ENCODE measurements around the gene DNAH5. TPM values are rescaled to one million over a fixed set of nuclear protein-coding genes. Genes with fewer than 3 reads are reported as not detected.

DNAH5 gene
- total RNA-seq, 5 donors from 2014 or later (not counting 1 experiment from before 2014, with no cell fraction given): 0.03 TPM; not detected in 4

DNA sequence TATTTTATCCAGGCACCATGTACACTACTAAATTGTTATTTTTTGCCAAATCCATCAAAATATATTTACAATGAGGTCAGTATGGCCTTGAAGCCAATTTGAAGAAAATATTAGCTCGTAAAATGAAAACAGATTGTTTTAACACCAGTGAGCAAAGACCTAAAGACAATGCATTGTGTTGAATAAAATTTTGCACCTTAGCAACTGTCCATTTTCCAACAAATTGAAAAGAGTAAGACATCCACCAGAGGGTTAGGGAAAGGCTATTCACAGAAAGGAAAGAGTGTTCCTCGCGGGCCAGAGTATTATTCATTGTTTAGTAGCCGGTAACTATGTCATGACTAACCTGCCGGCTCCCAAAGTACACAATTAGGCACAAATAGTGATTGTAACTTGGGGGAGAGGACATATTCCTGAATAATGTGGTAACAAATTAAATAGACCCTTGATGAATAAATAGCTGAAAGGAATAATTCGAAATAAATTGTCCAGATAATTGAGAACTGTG lies 213.3 kb downstream of the DNAH5 start:
- no peak overlapping the region for H3K4me3 Mint-ChIP-seq
- no peaks in the 10 kb centered on the region for H3K4me1 ChIP-seq (ENCODE audit: control insufficient read depth in 1 of 2, extremely low read depth in 1 of 2, insufficient read depth in 2 of 2, low read length in 2 of 2)
- H3K9me3 Mint-ChIP-seq: peaks cover under 1 to 26% (median 5%) of the 10 kb centered on the region in 3 donors
- no peaks in the 10 kb centered on the region for H3K36me3 ChIP-seq (ENCODE audit: control insufficient read depth in 2 of 2, extremely low read depth in 1 of 2, insufficient read depth in 1 of 2, low read length in 1 of 2)
- no peaks in the 10 kb centered on the region for H3K36me3 Mint-ChIP-seq
- H3K27me3 ChIP-seq (replicated peaks in 1 of 2; ENCODE audit: control insufficient read depth in 2 of 2, extremely low read depth in 1 of 2, insufficient read depth in 2 of 2, low read length in 1 of 2): no peaks in the 10 kb centered on the region
- 100% methylated on average over 1 of the region's 6 CpGs for WGBS (ENCODE audit: insufficient coverage)
- H3K27ac ChIP-seq (ENCODE audit: low read length): no peak overlapping the region
- H3K4me3 ChIP-seq (ENCODE audit: control insufficient read depth in 1 of 2, extremely low read depth in 1 of 2, low read length in 1 of 2): no peak overlapping the region
- H3K9me3 ChIP-seq: no peaks in the 10 kb centered on the region
- ChIA-PET CTCF (no interaction called here), POLR2A (no interaction called here)
- no peak overlapping the region for H3K27ac Mint-ChIP-seq
- H3K4me1 Mint-ChIP-seq: no peaks in the 10 kb centered on the region
- ATAC-seq (replicated peaks in 1 of 4): no peak
- H3K27me3 Mint-ChIP-seq: no peaks in the 10 kb centered on the region
- DNase-seq: no peak

DNA sequence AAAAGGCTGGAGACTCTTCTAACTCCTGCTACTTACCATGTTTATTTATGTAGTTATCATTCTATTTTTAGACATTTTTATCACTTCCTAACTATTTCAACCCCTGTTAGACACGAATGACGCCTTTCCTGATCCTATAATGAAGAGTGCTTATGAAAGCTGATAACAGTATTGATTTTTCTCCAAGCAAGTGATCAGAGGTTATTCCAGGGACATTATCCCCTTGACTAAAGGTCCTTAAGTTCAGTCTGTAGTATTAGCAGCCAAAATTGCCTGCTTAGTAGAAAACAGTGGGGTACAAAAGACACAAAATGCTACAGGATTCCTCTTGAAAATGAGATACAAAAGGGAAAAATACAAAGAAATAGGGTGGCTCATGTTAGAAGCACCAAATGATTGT lies 235.6 kb downstream of the DNAH5 start:
- ATAC-seq (replicated peaks in 1 of 4): no peak
- Mint-ChIP-seq H3K9me3 (peaks cover 10 to 23% (median 14%) of the 10 kb centered on the region in 3 donors), H3K4me1 (no peaks in the 10 kb centered on the region), H3K27me3 (no peaks in the 10 kb centered on the region), H3K4me3 (no peak overlapping the region), H3K27ac (no peak overlapping the region), H3K36me3 (no peaks in the 10 kb centered on the region)
- WGBS (ENCODE audit: insufficient coverage): no CpG with 5 or more reads among the region's 2 CpGs
- H3K27ac ChIP-seq (ENCODE audit: low read length): no peak overlapping the region
- H3K9me3 ChIP-seq: no peaks in the 10 kb centered on the region
- no peaks in the 10 kb centered on the region for H3K36me3 ChIP-seq (ENCODE audit: control insufficient read depth in 2 of 2, extremely low read depth in 1 of 2, insufficient read depth in 1 of 2, low read length in 1 of 2)
- H3K4me1 ChIP-seq (ENCODE audit: control insufficient read depth in 1 of 2, extremely low read depth in 1 of 2, insufficient read depth in 2 of 2, low read length in 2 of 2): no peaks in the 10 kb centered on the region
- CTCF ChIA-PET: no interaction called here
- H3K4me3 ChIP-seq (ENCODE audit: control insufficient read depth in 1 of 2, extremely low read depth in 1 of 2, low read length in 1 of 2): no peak overlapping the region
- H3K27me3 ChIP-seq (replicated peaks in 1 of 2; ENCODE audit: control insufficient read depth in 2 of 2, extremely low read depth in 1 of 2, insufficient read depth in 2 of 2, low read length in 1 of 2): no peaks in the 10 kb centered on the region
- POLR2A ChIA-PET: no interaction called here
- DNase-seq: no peak

DNA sequence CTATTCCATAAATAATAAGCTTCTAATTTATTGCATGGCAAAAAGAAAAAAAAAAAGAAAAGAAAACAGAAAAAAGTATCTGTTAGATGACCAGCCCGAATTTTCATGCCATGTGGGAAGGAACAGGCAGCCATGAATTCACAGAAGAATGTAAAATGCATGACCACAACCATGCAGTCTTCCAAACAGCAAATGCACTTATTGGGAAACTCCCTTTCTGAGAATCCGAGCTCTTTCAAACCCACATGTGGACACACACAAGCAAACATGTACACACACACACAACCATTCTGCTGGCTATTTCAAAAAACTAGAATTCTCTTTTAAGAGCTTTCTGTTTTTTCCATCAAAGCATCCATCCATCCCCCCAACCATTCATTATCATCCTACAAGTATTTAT lies 236.1 kb downstream of the DNAH5 start:
- peaks cover 10 to 23% (median 14%) of the 10 kb centered on the region in 3 donors for H3K9me3 Mint-ChIP-seq
- Histone ChIP-seq H3K27ac (ENCODE audit: low read length) (no peak overlapping the region), H3K36me3 (ENCODE audit: control insufficient read depth in 2 of 2, extremely low read depth in 1 of 2, insufficient read depth in 1 of 2, low read length in 1 of 2) (no peaks in the 10 kb centered on the region), H3K4me1 (ENCODE audit: control insufficient read depth in 1 of 2, extremely low read depth in 1 of 2, insufficient read depth in 2 of 2, low read length in 2 of 2) (no peaks in the 10 kb centered on the region), H3K9me3 (no peaks in the 10 kb centered on the region), H3K27me3 (replicated peaks in 1 of 2; ENCODE audit: control insufficient read depth in 2 of 2, extremely low read depth in 1 of 2, insufficient read depth in 2 of 2, low read length in 1 of 2) (no peaks in the 10 kb centered on the region), H3K4me3 (ENCODE audit: control insufficient read depth in 1 of 2, extremely low read depth in 1 of 2, low read length in 1 of 2) (no peak overlapping the region)
- no peaks in the 10 kb centered on the region for H3K4me1 Mint-ChIP-seq
- no peaks in the 10 kb centered on the region for H3K27me3 Mint-ChIP-seq
- no peaks in the 10 kb centered on the region for H3K36me3 Mint-ChIP-seq
- DNase-seq (no peak), ATAC-seq (replicated peaks in 1 of 4) (no peak)
- POLR2A ChIA-PET: no interaction called here
- no CpG with 5 or more reads among the region's 2 CpGs for WGBS (ENCODE audit: insufficient coverage)
- H3K4me3 Mint-ChIP-seq: no peak overlapping the region
- no peak overlapping the region for H3K27ac Mint-ChIP-seq
- CTCF ChIA-PET: no interaction called here

DNA sequence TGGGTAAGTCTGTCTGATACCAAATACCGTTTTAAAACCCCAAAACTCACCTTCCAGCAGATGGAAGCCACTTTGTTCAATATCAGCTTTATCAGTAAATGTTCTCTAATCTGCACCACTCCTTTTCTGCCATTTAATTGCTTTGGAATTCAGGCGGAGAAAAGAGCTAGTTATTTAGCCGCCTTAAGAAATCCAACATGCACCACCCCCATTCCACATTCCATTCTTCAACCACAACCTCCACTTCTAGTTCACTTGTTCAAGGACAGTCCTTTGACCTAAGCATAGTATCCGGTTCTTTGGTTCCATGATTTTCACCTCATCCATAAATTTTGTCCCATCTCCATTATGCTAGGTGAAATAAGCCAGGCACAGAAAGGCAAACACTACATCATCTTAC lies 240.1 kb downstream of the DNAH5 start:
- H3K9me3 Mint-ChIP-seq: peaks cover 4 to 14% (median 11%) of the 10 kb centered on the region in 3 donors
- ATAC-seq (replicated peaks in 1 of 4) (no peak), DNase-seq (no peak)
- no peaks in the 10 kb centered on the region for H3K4me1 ChIP-seq (ENCODE audit: control insufficient read depth in 1 of 2, extremely low read depth in 1 of 2, insufficient read depth in 2 of 2, low read length in 2 of 2)
- H3K36me3 ChIP-seq (ENCODE audit: control insufficient read depth in 2 of 2, extremely low read depth in 1 of 2, insufficient read depth in 1 of 2, low read length in 1 of 2): no peaks in the 10 kb centered on the region
- ChIA-PET POLR2A (no interaction called here), CTCF (no interaction called here)
- no peaks in the 10 kb centered on the region for H3K4me1 Mint-ChIP-seq
- H3K4me3 Mint-ChIP-seq: no peak overlapping the region
- 95% methylated on average over 2 of the region's 4 CpGs for WGBS (ENCODE audit: insufficient coverage)
- H3K27me3 Mint-ChIP-seq: no peaks in the 10 kb centered on the region
- H3K27ac Mint-ChIP-seq: no peak overlapping the region
- no peak overlapping the region for H3K4me3 ChIP-seq (ENCODE audit: control insufficient read depth in 1 of 2, extremely low read depth in 1 of 2, low read length in 1 of 2)
- no peak overlapping the region for H3K27ac ChIP-seq (ENCODE audit: low read length)
- no peaks in the 10 kb centered on the region for H3K9me3 ChIP-seq
- no peaks in the 10 kb centered on the region for H3K36me3 Mint-ChIP-seq
- no peaks in the 10 kb centered on the region for H3K27me3 ChIP-seq (replicated peaks in 1 of 2; ENCODE audit: control insufficient read depth in 2 of 2, extremely low read depth in 1 of 2, insufficient read depth in 2 of 2, low read length in 1 of 2)

DNA sequence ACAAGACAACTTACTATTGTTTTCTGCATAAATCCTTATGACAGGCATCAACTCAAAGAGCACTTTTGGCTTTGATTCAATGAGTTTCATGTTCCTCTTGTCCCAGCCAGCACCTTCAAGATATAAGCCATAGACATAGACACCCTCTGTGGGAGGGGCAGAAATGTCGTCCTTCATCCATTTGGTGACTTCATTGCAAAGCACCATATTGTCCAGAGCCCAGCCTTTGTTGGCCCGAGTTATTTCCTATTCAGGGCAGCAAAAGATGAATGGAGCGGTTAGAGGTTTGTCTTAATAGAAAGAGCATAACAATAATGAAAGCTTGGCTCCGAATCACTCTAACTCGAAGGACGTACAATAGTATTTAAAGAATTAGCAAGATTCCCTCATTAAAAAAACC lies 243.9 kb downstream of the DNAH5 start:
- no peak for ATAC-seq (replicated peaks in 1 of 4)
- WGBS (ENCODE audit: insufficient coverage): no CpG with 5 or more reads among the region's 6 CpGs
- POLR2A ChIA-PET: interaction anchor here in 1 of 2 donors (0.6 kb wide), 1 partner anchor 85 kb away, joined by 3 read pairs; no protein-coding TSS in a partner anchor

DNA sequence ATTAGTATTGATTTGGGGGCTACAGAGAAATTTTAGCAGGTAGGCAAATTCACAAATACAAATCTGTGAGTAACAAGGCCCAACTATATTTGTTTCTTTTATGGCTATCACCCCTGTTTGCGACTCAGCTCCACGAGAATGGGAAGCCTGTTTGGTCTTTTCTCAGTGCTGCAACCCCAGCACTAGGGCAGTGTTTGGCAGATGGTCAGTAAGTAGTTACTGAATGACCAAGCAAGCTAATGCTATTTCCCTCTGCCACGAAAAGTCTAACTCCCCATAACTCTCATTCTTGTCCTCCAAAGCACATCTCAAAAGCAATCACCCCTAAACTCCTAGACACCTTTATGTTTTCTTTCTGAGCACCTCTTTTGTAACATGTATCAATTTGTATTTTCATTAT lies 245.6 kb downstream of the DNAH5 start:
- ChIA-PET CTCF (no interaction called here), POLR2A (no interaction called here)
- Mint-ChIP-seq H3K9me3 (peaks cover 0 to 18% (median 7%) of the 10 kb centered on the region in 3 donors), H3K4me1 (no peaks in the 10 kb centered on the region), H3K4me3 (no peak overlapping the region), H3K27ac (no peak overlapping the region), H3K36me3 (no peaks in the 10 kb centered on the region), H3K27me3 (no peaks in the 10 kb centered on the region)
- DNase-seq: no peak
- WGBS (ENCODE audit: insufficient coverage): no CpG with 5 or more reads among the region's 3 CpGs
- H3K4me3 ChIP-seq (ENCODE audit: control insufficient read depth in 1 of 2, extremely low read depth in 1 of 2, low read length in 1 of 2): no peak overlapping the region
- no peaks in the 10 kb centered on the region for H3K36me3 ChIP-seq (ENCODE audit: control insufficient read depth in 2 of 2, extremely low read depth in 1 of 2, insufficient read depth in 1 of 2, low read length in 1 of 2)
- H3K4me1 ChIP-seq (ENCODE audit: control insufficient read depth in 1 of 2, extremely low read depth in 1 of 2, insufficient read depth in 2 of 2, low read length in 2 of 2): no peaks in the 10 kb centered on the region
- no peaks in the 10 kb centered on the region for H3K9me3 ChIP-seq
- no peaks in the 10 kb centered on the region for H3K27me3 ChIP-seq (replicated peaks in 1 of 2; ENCODE audit: control insufficient read depth in 2 of 2, extremely low read depth in 1 of 2, insufficient read depth in 2 of 2, low read length in 1 of 2)
- no peak for ATAC-seq (replicated peaks in 1 of 4)
- H3K27ac ChIP-seq (ENCODE audit: low read length): no peak overlapping the region

More for the DNA sequence above, 243.9 kb downstream of the DNAH5 start:
- DNase-seq: no peak
- H3K4me1 ChIP-seq (ENCODE audit: control insufficient read depth in 1 of 2, extremely low read depth in 1 of 2, insufficient read depth in 2 of 2, low read length in 2 of 2): no peaks in the 10 kb centered on the region
- CTCF ChIA-PET: no interaction called here
- no peaks in the 10 kb centered on the region for H3K9me3 ChIP-seq
- H3K27me3 Mint-ChIP-seq: no peaks in the 10 kb centered on the region
- H3K27ac ChIP-seq (ENCODE audit: low read length): no peak overlapping the region
- peaks cover 0 to 20% (median 7%) of the 10 kb centered on the region in 3 donors for H3K9me3 Mint-ChIP-seq
- H3K4me3 Mint-ChIP-seq: no peak overlapping the region
- no peaks in the 10 kb centered on the region for H3K36me3 Mint-ChIP-seq
- no peaks in the 10 kb centered on the region for H3K27me3 ChIP-seq (replicated peaks in 1 of 2; ENCODE audit: control insufficient read depth in 2 of 2, extremely low read depth in 1 of 2, insufficient read depth in 2 of 2, low read length in 1 of 2)
- H3K4me1 Mint-ChIP-seq: no peaks in the 10 kb centered on the region
- H3K27ac Mint-ChIP-seq: no peak overlapping the region
- no peaks in the 10 kb centered on the region for H3K36me3 ChIP-seq (ENCODE audit: control insufficient read depth in 2 of 2, extremely low read depth in 1 of 2, insufficient read depth in 1 of 2, low read length in 1 of 2)
- no peak overlapping the region for H3K4me3 ChIP-seq (ENCODE audit: control insufficient read depth in 1 of 2, extremely low read depth in 1 of 2, low read length in 1 of 2)
